Loucy (cell line): Measurements from ENCODE around the gene CAPRIN2.

ENCODE experiments used
- H2AFZ ChIP-seq: fragments of 200-600 bp; sonication (generic); 2 replicates; pipeline ENCODE4 v1.6.0; 2016; ENCODE audit warnings: antibody characterized with exemption, mild to moderate bottlenecking, low read length, moderate library complexity
- H3F3A ChIP-seq: fragments of 200-600 bp; 2 replicates; pipeline ENCODE4 v1.6.0; 2016; ENCODE audit warnings: antibody characterized with exemption, low read depth, mild to moderate bottlenecking
- H3K27me3 ChIP-seq: fragments of 200-600 bp; sonication (generic); 2 replicates; pipeline ENCODE4 v1.6.1; 2014; ENCODE audit warnings: low read length, mild to moderate bottlenecking; ENCODE audit not compliant: insufficient read depth, poor library complexity, severe bottlenecking
- H3K36me3 ChIP-seq: fragments of 200-600 bp; sonication (generic); 2 replicates; pipeline ENCODE4 v1.6.1; 2016; ENCODE audit warnings: low read length; ENCODE audit not compliant: insufficient read depth
- H3K4me1 ChIP-seq: fragments of 200-600 bp; sonication (generic); 2 replicates; pipeline ENCODE4 v1.5.1; 2014; ENCODE audit warnings: low read length, mild to moderate bottlenecking; ENCODE audit not compliant: insufficient read depth, poor library complexity, severe bottlenecking
- H3K4me2 ChIP-seq: fragments of 200-600 bp; sonication (generic); 2 replicates; pipeline ENCODE4 v1.6.0; 2014; ENCODE audit warnings: antibody characterized with exemption, low read length, low read depth, mild to moderate bottlenecking; ENCODE audit not compliant: poor library complexity, severe bottlenecking
- H3K4me3 ChIP-seq: fragments of 200-600 bp; sonication (generic); 2 replicates; pipeline ENCODE4 v1.5.1; 2014; ENCODE audit warnings: low read length, mild to moderate bottlenecking, mixed read lengths; ENCODE audit not compliant: poor library complexity, severe bottlenecking
- H3K79me2 ChIP-seq: fragments of 200-600 bp; sonication (generic); 2 replicates; pipeline ENCODE4 v1.6.1; 2014; ENCODE audit warnings: low read length; ENCODE audit not compliant: insufficient read depth
- H3K9ac ChIP-seq: fragments of 200-600 bp; sonication (generic); 2 replicates; pipeline ENCODE4 v1.6.0; 2014; ENCODE audit warnings: mild to moderate bottlenecking, low read depth, low read length, moderate library complexity; ENCODE audit not compliant: poor library complexity, severe bottlenecking
- H3K9me2 ChIP-seq: fragments of 200-600 bp; sonication (generic); replicated peaks from 2 replicates; pipeline ENCODE4 v1.6.1; 2016; ENCODE audit warnings: low read depth, low read length, mixed read lengths
- H3K9me3 ChIP-seq: fragments of 200-600 bp; sonication (generic); 2 replicates; pipeline ENCODE4 v1.6.1; 2014; ENCODE audit warnings: mild to moderate bottlenecking, antibody characterized with exemption, low read length, low read depth; ENCODE audit not compliant: insufficient read depth
- H4K20me1 ChIP-seq: fragments of 200-600 bp; sonication (generic); 2 replicates; pipeline ENCODE4 v1.6.0; 2014; ENCODE audit warnings: antibody characterized with exemption, low read length, mild to moderate bottlenecking; ENCODE audit not compliant: insufficient read depth, poor library complexity, severe bottlenecking
- EZH2phosphoT487 ChIP-seq: fragments of 200-600 bp; IDR thresholded peaks from 2 replicates; pipeline ENCODE4 v1.6.1; 2018; ENCODE audit warnings: antibody characterized with exemption, mild to moderate bottlenecking, moderate library complexity, borderline replicate concordance
- TF ChIP-seq, protein P1 (sequence below): fragments of 200-600 bp; sonication (generic); conservative IDR thresholded peaks from 2 replicates; pipeline ENCODE4 v1.5.1; 2014; ENCODE audit warnings: mild to moderate bottlenecking, antibody characterized with exemption, low read length

The CAPRIN2 gene

DNA sequence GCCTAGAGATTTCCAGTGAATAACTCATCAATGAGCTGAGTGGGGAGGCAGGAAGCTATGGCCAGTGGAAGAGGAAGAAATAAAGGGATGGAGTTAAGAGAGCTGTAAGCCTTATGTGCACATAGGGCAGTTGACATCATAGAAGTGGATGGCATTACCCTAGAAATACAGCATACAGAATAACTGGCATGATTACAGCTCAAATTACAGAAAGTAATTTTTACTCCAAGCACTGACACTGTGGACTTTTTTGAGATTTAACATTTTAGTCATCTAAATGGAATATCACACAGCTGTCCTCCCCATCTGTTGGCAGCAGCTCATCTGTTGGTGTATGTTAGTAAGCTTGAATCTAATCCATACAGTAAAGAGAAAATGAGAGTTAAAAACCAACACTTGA is 53.7 kb downstream of the CAPRIN2 start:
- Histone ChIP-seq H3K79me2 (no peaks in the 10 kb centered on the region), H4K20me1 (no peaks in the 10 kb centered on the region), H3K9me2 (no peaks in the 10 kb centered on the region), H3K4me1 (no peaks in the 10 kb centered on the region), H3K9me3 (no peaks in the 10 kb centered on the region), H3K36me3 (no peaks in the 10 kb centered on the region), H3K4me3 (no peak overlapping the region), H3K4me2 (no peak overlapping the region), H3K27me3 (no peaks in the 10 kb centered on the region), H2AFZ (no peak overlapping the region), H3F3A (no peaks in the 10 kb centered on the region), H3K9ac (no peak overlapping the region)
- no peak for TF ChIP-seq EZH2phosphoT487
- TF ChIP-seq, protein P1, sequence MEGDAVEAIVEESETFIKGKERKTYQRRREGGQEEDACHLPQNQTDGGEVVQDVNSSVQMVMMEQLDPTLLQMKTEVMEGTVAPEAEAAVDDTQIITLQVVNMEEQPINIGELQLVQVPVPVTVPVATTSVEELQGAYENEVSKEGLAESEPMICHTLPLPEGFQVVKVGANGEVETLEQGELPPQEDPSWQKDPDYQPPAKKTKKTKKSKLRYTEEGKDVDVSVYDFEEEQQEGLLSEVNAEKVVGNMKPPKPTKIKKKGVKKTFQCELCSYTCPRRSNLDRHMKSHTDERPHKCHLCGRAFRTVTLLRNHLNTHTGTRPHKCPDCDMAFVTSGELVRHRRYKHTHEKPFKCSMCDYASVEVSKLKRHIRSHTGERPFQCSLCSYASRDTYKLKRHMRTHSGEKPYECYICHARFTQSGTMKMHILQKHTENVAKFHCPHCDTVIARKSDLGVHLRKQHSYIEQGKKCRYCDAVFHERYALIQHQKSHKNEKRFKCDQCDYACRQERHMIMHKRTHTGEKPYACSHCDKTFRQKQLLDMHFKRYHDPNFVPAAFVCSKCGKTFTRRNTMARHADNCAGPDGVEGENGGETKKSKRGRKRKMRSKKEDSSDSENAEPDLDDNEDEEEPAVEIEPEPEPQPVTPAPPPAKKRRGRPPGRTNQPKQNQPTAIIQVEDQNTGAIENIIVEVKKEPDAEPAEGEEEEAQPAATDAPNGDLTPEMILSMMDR = no peak

DNA sequence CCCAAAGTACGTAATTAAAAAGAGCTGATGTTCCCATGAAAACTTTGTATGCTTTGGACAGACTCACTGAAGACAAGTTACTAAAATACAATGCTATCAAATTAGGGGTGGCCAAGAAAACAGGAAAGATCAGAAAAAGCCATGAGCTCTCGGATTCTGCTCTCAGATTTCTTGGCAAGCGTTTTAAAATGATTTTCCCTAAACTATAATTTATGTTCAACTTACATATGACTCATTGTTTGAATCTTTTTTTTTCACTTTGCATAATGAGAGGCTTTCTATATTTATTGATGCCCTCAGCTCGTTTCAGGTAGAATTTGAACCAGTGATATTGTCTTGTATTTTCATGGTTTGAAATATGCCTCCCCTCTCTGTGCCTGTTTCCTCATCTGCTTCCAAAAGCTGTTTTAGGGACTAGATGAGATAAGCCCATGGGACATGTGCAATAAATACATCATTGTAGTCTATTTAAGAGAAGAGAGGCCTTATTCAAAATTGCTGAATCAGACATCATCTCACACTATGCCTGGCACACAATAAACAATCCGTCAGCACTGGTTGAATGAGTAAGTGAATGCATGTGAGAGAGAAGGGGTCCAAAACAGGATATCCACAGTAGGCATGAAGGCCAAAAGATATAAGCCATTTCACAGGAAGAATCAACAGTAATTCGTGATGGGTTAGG is 54.4 kb downstream of the CAPRIN2 start:
- peaks cover 3% of the 10 kb centered on the region for H3K79me2 ChIP-seq
- H2AFZ ChIP-seq = no peak overlapping the region
- H3K9me2 ChIP-seq = no peaks in the 10 kb centered on the region
- no peaks in the 10 kb centered on the region for H3F3A ChIP-seq
- H3K4me2 ChIP-seq = no peak overlapping the region
- H3K27me3 ChIP-seq = no peaks in the 10 kb centered on the region
- no peak overlapping the region for H3K4me3 ChIP-seq
- no peaks in the 10 kb centered on the region for H3K36me3 ChIP-seq
- H3K4me1 ChIP-seq = no peaks in the 10 kb centered on the region
- no peak overlapping the region for H3K9ac ChIP-seq
- no peaks in the 10 kb centered on the region for H3K9me3 ChIP-seq
- no peak for TF ChIP-seq EZH2phosphoT487
- TF ChIP-seq, protein P1 = no peak
- no peaks in the 10 kb centered on the region for H4K20me1 ChIP-seq

DNA sequence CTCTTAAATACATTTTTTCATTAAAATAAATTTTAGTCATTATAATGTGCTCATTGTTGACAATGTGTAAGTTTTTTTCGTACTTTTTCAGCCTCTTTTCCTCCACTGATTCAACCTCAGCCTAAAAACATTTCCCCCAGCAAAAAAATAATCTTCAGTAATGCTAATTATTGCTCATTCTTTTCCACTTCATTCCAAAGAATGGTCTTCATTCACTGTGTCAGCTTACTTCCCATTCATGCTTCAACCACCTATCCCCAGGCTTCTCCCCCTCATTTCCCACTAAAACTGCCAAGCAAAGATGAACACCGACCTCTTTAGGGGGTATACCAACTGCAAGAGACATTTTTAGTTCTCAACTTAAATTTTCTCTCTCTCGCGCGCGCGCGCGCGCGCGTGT is 56.4 kb downstream of the CAPRIN2 start:
- Histone ChIP-seq H3K4me3 (no peak overlapping the region), H4K20me1 (peaks cover 13% of the 10 kb centered on the region), H3F3A (no peaks in the 10 kb centered on the region), H3K9me2 (no peaks in the 10 kb centered on the region), H3K9me3 (no peaks in the 10 kb centered on the region), H3K27me3 (no peaks in the 10 kb centered on the region), H3K4me2 (no peak overlapping the region), H3K79me2 (peaks cover 23% of the 10 kb centered on the region), H2AFZ (no peak overlapping the region), H3K9ac (no peak overlapping the region), H3K36me3 (no peaks in the 10 kb centered on the region), H3K4me1 (peaks cover 16% of the 10 kb centered on the region)
- TF ChIP-seq, protein P1 = no peak
- TF ChIP-seq EZH2phosphoT487 = no peak
